Esophagus muscularis mucosa (tissue), 4 donors: ENCODE measurements around the gene PPAT. TPM values are rescaled to one million over a fixed set of nuclear protein-coding genes. Genes with fewer than 3 reads are reported as not detected.
"Not testable (repeated sequence)": the region's sequence is repeated elsewhere in the genome, so short reads cannot be mapped to it uniquely, and the experiment has no call there.

Experiments
- DNase-seq: peaks from one replicate; pipeline ENCODE4 v3.0.0-alpha.2; 2017; ENCODE audit errors: extremely low spot score
- H3K27ac ChIP-seq, 4 donors: fragments of 200-600 bp; sonication (generic); replicated peaks in 1 of 4; 1 replicate in 3 of 4; 2 replicates in 1 of 4; pipeline ENCODE4 v1.5.1; 2016 to 2019; ENCODE audit warnings: mild to moderate bottlenecking in 1 of 4
- H3K27me3 ChIP-seq, 4 donors: fragments of 200-600 bp; sonication (generic); one replicate each; pipeline versions ENCODE4 v1.5.1 to v1.6.0; 2016 to 2019
- H3K36me3 ChIP-seq, 4 donors: fragments of 200-600 bp; sonication (generic); one replicate each; pipeline ENCODE4 v1.5.1; 2016 to 2019
- H3K4me1 ChIP-seq, 4 donors: fragments of 200-600 bp; sonication (generic); one replicate each; pipeline ENCODE4 v1.5.1; 2016 to 2019
- H3K4me3 ChIP-seq, 4 donors: fragments of 200-600 bp; sonication (generic); 1 replicate in 2 of 4; 2 replicates in 2 of 4; pipeline ENCODE4 v1.5.1; 2016 to 2019; ENCODE audit warnings: mild to moderate bottlenecking in 4 of 4, moderate library complexity in 1 of 4
- H3K9me3 ChIP-seq, 4 donors: fragments of 200-600 bp; sonication (generic); 1 replicate in 3 of 4; 2 replicates in 1 of 4; pipeline ENCODE4 v1.5.1; 2016 to 2019
- CTCF ChIP-seq, 3 experiments: fragments of 200-600 bp in 2 of 3; fragments of 450-650 bp in 1 of 3; sonication (generic) in 2 of 3; IDR thresholded peaks; one replicate each; pipeline ENCODE4 v1.5.1; 2017 to 2019; ENCODE audit warnings: antibody characterized with exemption in 3 of 3, mild to moderate bottlenecking in 2 of 3, moderate library complexity in 1 of 3
- EP300 ChIP-seq: sonication (generic); formaldehyde crosslinking; IDR thresholded peaks from one replicate; pipeline ENCODE4 v1.6.1; 2017; ENCODE audit warnings: antibody characterized with exemption
- POLR2A ChIP-seq: fragments of 450-650 bp; IDR thresholded peaks from one replicate; pipeline ENCODE4 v1.6.1; 2017; ENCODE audit warnings: antibody characterized with exemption, moderate library complexity, mild to moderate bottlenecking, low read depth
- POLR2AphosphoS5 ChIP-seq, 2 donors: sonication (generic); formaldehyde crosslinking; IDR thresholded peaks; one replicate each; pipeline ENCODE4 v1.6.1; 2017; ENCODE audit warnings: antibody characterized with exemption in 2 of 2
- WGBS: methylation state at CpG from one replicate; pipeline ENCODE4 v1.1.5; 2018; 5-methylcytosine and 5-hydroxymethylcytosine counted together
- intact Hi-C: fragments of 100-400 bp; cut with DNase I; formaldehyde crosslinking; loops from one replicate; pipeline ENCODE4 v1.15.1; 2023
- total RNA-seq, 4 donors: library from RNA; depleted of rRNA; stranded (reverse); fragments of >200 nt; gene quantifications; one replicate each; pipeline versions ENCODE4 v1.1.0 to v1.2.1, GENCODE V29; 2016

PPAT gene
- total RNA-seq, 4 donors from 2014 or later, result 1.7 to 5.1 (median 3.0) TPM

- H3K9me3 ChIP-seq, result no peaks in the 10 kb centered on the region
- no peak overlapping the region for H3K4me3 ChIP-seq
- intact Hi-C loops, result no loop called here
- H3K27me3 ChIP-seq, result no peaks in the 10 kb centered on the region
- peaks cover 23 to 48% (median 38%) of the 10 kb centered on the region in 4 donors for H3K36me3 ChIP-seq
- no peak for TF ChIP-seq POLR2AphosphoS5 (IDR thresholded peaks at IDR 0.05)
- TF ChIP-seq CTCF (IDR thresholded peaks at IDR 0.05), result no peak
- no peak for TF ChIP-seq POLR2A
- no peak for TF ChIP-seq EP300
- H3K4me1 ChIP-seq, result peaks cover 27 to 38% (median 36%) of the 10 kb centered on the region in 4 donors
- H3K27ac ChIP-seq, result no peak overlapping the region
- 75% methylated on average over 6 of the region's 6 CpGs for WGBS
- no peak for DNase-seq
Observed at GRCh38 chr4:56469489-56470210, 34.2 kb upstream of the PPAT start.

GRCh38 chr4:56468097-56468422 is 32.6 kb upstream of the PPAT start:
- Histone ChIP-seq H3K36me3 (peaks cover 10 to 32% (median 26%) of the 10 kb centered on the region in 4 donors), H3K4me3 (peak overlapping the region; percentile 80 to 100 (median 90)), H3K27me3 (no peaks in the 10 kb centered on the region), H3K4me1 (peaks cover 29 to 46% (median 43%) of the 10 kb centered on the region in 4 donors), H3K27ac (peak overlapping the region; percentile 83 to 92 (median 90)), H3K9me3 (no peaks in the 10 kb centered on the region)
- no peak for DNase-seq
- intact Hi-C loops, result no loop called here
- TF ChIP-seq POLR2AphosphoS5 (IDR thresholded peaks at IDR 0.05) (no peak), CTCF (IDR thresholded peaks at IDR 0.05) (no peak), POLR2A (no peak), EP300 (no peak)
- WGBS, result 2% methylated on average over 10 of the region's 10 CpGs

GRCh38 chr4:56467284-56468096 is 32.1 kb upstream of the PPAT start, which contains the start of gene SRP72:
Gene SRP72, plus strand, starts transcription at chr4:56467617. Its CDS starts 19 bp downstream, at chr4:56467636.
- H3K4me1 ChIP-seq, result peaks cover 29 to 46% (median 43%) of the 10 kb centered on the region in 4 donors
- WGBS, result 0% methylated on average over 22 of the region's 62 CpGs
- intact Hi-C loops, result loop anchor here (2.0 kb wide), 1 partner anchor 31 kb away; the partner anchor contains the start of gene PAICS

GRCh38 chr4:56466910-56467283 is 31.5 kb upstream of the PPAT start:
- peak overlapping the region; percentile 80 to 100 (median 90) for H3K4me3 ChIP-seq
- TF ChIP-seq CTCF (IDR thresholded peaks at IDR 0.05) (no peak), POLR2A (no peak), EP300 (no peak), POLR2AphosphoS5 (IDR thresholded peaks at IDR 0.05) (no peak)
- H3K27ac ChIP-seq, result peak overlapping the region; percentile 83 to 92 (median 90)
- peaks cover 10 to 32% (median 26%) of the 10 kb centered on the region in 4 donors for H3K36me3 ChIP-seq
- H3K4me1 ChIP-seq, result peaks cover 29 to 46% (median 43%) of the 10 kb centered on the region in 4 donors
- intact Hi-C loops, result loop anchor here (2.0 kb wide), 1 partner anchor 30 kb away; the partner anchor contains the start of gene PAICS
- no peaks in the 10 kb centered on the region for H3K27me3 ChIP-seq
- no peaks in the 10 kb centered on the region for H3K9me3 ChIP-seq
- no peak for DNase-seq
- 1% methylated on average over 8 of the region's 8 CpGs for WGBS

More at GRCh38 chr4:56467284-56468096, 32.1 kb upstream of the PPAT start, which contains the start of gene SRP72:
- Histone ChIP-seq H3K4me3 (peak within 1 kb of the TSS; percentile 80 to 100 (median 90)), H3K27me3 (no peaks in the 10 kb centered on the region), H3K36me3 (peaks cover 10 to 32% (median 25%) of the 10 kb centered on the region in 4 donors), H3K27ac (peak within 1 kb of the TSS; percentile 83 to 92 (median 90)), H3K9me3 (no peaks in the 10 kb centered on the region)
- TF ChIP-seq POLR2A (no peak), CTCF (IDR thresholded peaks at IDR 0.05) (no peak), EP300 (no peak), POLR2AphosphoS5 (IDR thresholded peaks at IDR 0.05) (peak; percentile 86 to 90)
- DNase-seq, result peak; percentile 95

GRCh38 chr4:56466296-56466761 is 30.9 kb upstream of the PPAT start:
- H3K27ac ChIP-seq, result peak overlapping the region; percentile 83 to 92 (median 90)
- H3K36me3 ChIP-seq, result peaks cover 10 to 32% (median 24%) of the 10 kb centered on the region in 4 donors
- intact Hi-C loops, result loop anchor here (2.0 kb wide), 1 partner anchor 30 kb away; the partner anchor contains the start of gene PAICS
- not testable (repeated sequence) for H3K27me3 ChIP-seq, DNase-seq, H3K9me3 ChIP-seq
- peak overlapping the region; percentile 80 to 100 (median 90) for H3K4me3 ChIP-seq
- H3K4me1 ChIP-seq, result peaks cover 29 to 46% (median 43%) of the 10 kb centered on the region in 4 donors
- WGBS, result 19% methylated on average over 8 of the region's 8 CpGs
